GM23248 (cell line): ENCODE results near the gene PCDH1. TPM values are rescaled to one million over a fixed set of nuclear protein-coding genes. Genes with fewer than 3 reads are reported as not detected.

Source experiments
- DNase-seq: peaks from one replicate; pipeline ENCODE4 v3.0.0-alpha.2; 2015
- H2AFZ ChIP-seq: fragments of 200-600 bp; sonication (generic); 2 replicates; pipeline ENCODE4 v1.6.1; 2016; ENCODE audit warnings: antibody characterized with exemption
- H3F3A ChIP-seq: fragments of 200-600 bp; sonication (generic); 2 replicates; pipeline ENCODE4 v1.6.1; 2016; ENCODE audit warnings: mild to moderate bottlenecking, antibody characterized with exemption, mixed run types; ENCODE audit not compliant: insufficient read depth
- H3K27ac ChIP-seq: fragments of 200-600 bp; sonication (generic); 2 replicates; pipeline ENCODE4 v1.5.1; 2016; ENCODE audit warnings: mild to moderate bottlenecking
- H3K27me3 ChIP-seq: fragments of 200-600 bp; sonication (generic); replicated peaks from 2 replicates; pipeline ENCODE4 v1.6.1; 2016; ENCODE audit warnings: mild to moderate bottlenecking; ENCODE audit not compliant: insufficient read depth
- H3K36me3 ChIP-seq: fragments of 200-600 bp; sonication (generic); 2 replicates; pipeline ENCODE4 v1.6.1; 2016; ENCODE audit warnings: low read depth, mild to moderate bottlenecking
- H3K4me1 ChIP-seq: fragments of 200-600 bp; sonication (generic); 2 replicates; pipeline ENCODE4 v1.6.1; 2016; ENCODE audit warnings: mild to moderate bottlenecking; ENCODE audit not compliant: insufficient read depth
- H3K4me2 ChIP-seq: fragments of 200-600 bp; sonication (generic); one replicate; pipeline ENCODE4 v1.6.1; 2016; ENCODE audit warnings: mild to moderate bottlenecking; ENCODE audit not compliant: unreplicated experiment
- H3K4me3 ChIP-seq: fragments of 200-600 bp; sonication (generic); 2 replicates; pipeline ENCODE4 v1.5.1; 2016; ENCODE audit warnings: mild to moderate bottlenecking
- H3K79me2 ChIP-seq: fragments of 200-600 bp; sonication (generic); 2 replicates; pipeline ENCODE4 v1.6.1; 2016; ENCODE audit warnings: mild to moderate bottlenecking; ENCODE audit not compliant: insufficient read depth
- H3K9ac ChIP-seq: fragments of 200-600 bp; sonication (generic); 2 replicates; pipeline ENCODE4 v1.6.1; 2016; ENCODE audit warnings: mild to moderate bottlenecking
- H3K9me2 ChIP-seq: fragments of 200-600 bp; sonication (generic); 2 replicates; pipeline ENCODE4 v1.6.1; 2016; ENCODE audit warnings: mixed run types, mild to moderate bottlenecking, moderate library complexity; ENCODE audit not compliant: insufficient read depth
- H3K9me3 ChIP-seq: fragments of 200-600 bp; sonication (generic); one replicate; pipeline ENCODE4 v1.6.1; 2017; ENCODE audit warnings: low read depth
- H4K20me1 ChIP-seq: fragments of 200-600 bp; sonication (generic); 2 replicates; pipeline ENCODE4 v1.6.0; 2016; ENCODE audit not compliant: insufficient read depth
- EZH2 ChIP-seq: fragments of 200-600 bp; sonication (generic); IDR thresholded peaks from 2 replicates; pipeline ENCODE4 v1.6.1; 2018; ENCODE audit warnings: antibody characterized with exemption, mild to moderate bottlenecking; ENCODE audit not compliant: insufficient read depth, poor library complexity, severe bottlenecking
- EZH2phosphoT487 ChIP-seq: fragments of 200-600 bp; sonication (generic); IDR thresholded peaks from 2 replicates; pipeline ENCODE4 v1.6.1; 2018; ENCODE audit warnings: antibody characterized with exemption, moderate library complexity, mild to moderate bottlenecking, low read depth; ENCODE audit not compliant: insufficient read depth
- WGBS, 2 experiments: methylation state at CpG; one replicate each; pipeline ENCODE4 v1.1.6; 2015 to 2017; ENCODE audit warnings: low lambda C conversion rate in 2 of 2, low coverage in 1 of 2; ENCODE audit errors: missing lambda C conversion rate in 2 of 2; 5-methylcytosine and 5-hydroxymethylcytosine counted together
- in situ Hi-C: fragments of 300-500 bp; cut with MboI; formaldehyde crosslinking; loops from 2 replicates; pipeline ENCODE4 v1.15.0; 2020
- polyA plus RNA-seq: library from polyadenylated mRNA; unstranded; fragments of >200 nt; fragmentation: Nextera tagmentation; extraction: Ambion mirVana; gene quantifications from 2 replicates; pipeline ENCODE4 v1.2.1, GENCODE V29; 2016
- total RNA-seq: library from RNA; depleted of rRNA; stranded (reverse); fragments of >200 nt; shearing (Covaris generic); gene quantifications from 2 replicates; pipeline ENCODE4 v1.2.3, GENCODE V29; 2014

PCDH1 gene
- total and polyA plus RNA-seq, 2 experiments from 2014 or later: 1.6 to 3.5 TPM

DNA sequence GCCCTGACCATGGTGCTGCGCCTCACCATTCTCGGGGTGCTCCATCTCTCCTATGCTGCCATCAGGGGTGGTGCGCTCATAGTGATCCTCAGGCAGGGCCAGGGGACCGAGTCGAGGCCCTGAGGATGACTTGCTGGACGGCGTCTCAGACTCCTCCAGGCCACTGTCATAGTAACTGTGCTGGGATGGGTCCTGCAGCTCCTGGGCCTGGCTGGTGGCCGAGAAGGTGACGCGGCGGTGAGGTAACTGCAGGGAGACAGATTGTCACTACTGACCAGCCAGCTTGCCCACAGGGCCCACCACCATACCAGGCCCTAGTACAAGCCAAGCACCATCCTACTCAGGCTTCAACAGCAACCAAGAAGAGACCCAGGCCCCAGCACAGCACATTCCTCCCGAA lies 21.0 kb downstream of the PCDH1 start:
- no peak overlapping the region for H3K4me2 ChIP-seq
- no peak for TF ChIP-seq EZH2
- no peak for TF ChIP-seq EZH2phosphoT487
- no peak overlapping the region for H3K9ac ChIP-seq
- 86 to 88% methylated on average over 12 of the region's 12 CpGs for WGBS, 2 experiments
- no peak for DNase-seq
- H3K4me1 ChIP-seq: no peaks in the 10 kb centered on the region
- H4K20me1 ChIP-seq: no peaks in the 10 kb centered on the region
- in situ Hi-C loops: no loop called here
- no peaks in the 10 kb centered on the region for H3K36me3 ChIP-seq
- no peak overlapping the region for H2AFZ ChIP-seq
- H3K79me2 ChIP-seq: no peaks in the 10 kb centered on the region
- H3K9me2 ChIP-seq: no peaks in the 10 kb centered on the region
- no peak overlapping the region for H3K27ac ChIP-seq
- H3K4me3 ChIP-seq: no peak overlapping the region
- H3F3A ChIP-seq: no peaks in the 10 kb centered on the region
- H3K9me3 ChIP-seq: no peaks in the 10 kb centered on the region
- peaks cover 5% of the 10 kb centered on the region; the same call in 1 of the 2 replicates for H3K27me3 ChIP-seq

DNA sequence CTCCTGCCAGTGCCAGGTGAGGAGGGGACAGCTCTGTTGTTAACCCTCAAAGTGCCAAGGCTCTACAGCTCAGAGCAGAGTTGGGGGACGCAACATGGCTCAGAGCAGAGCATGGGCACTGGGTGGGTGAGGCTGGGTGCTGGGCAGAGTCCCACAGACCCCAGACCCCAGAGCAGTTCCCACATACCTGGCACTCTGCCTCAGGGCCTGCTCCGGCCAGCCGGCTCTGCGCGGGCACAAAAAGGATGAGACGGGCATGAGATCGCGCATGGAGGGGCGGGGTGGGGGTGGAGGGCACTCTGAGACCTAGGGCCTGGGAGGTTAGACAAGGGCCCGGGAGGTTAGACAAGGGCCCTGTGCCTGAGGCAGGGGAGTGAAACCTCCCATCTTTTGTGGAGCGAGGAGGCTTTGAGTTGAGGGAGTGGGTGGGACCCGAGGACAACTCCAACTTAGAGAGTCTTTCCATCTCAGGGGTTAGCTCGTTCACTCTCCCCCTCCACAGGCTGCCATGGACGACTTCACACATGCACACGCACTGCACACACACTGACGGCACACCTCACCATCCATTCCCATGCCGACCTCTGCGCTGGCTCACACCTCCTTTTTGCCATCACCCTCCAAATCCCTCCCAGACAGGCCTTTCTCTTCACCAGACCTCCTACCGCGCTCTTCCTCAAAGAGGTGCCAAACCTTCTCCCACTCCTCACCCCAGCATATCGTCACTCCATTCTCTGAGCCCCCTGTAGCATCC lies 22.0 kb downstream of the PCDH1 start:
- Histone ChIP-seq H3K79me2 (no peaks in the 10 kb centered on the region), H3K36me3 (no peaks in the 10 kb centered on the region), H3K9me3 (no peaks in the 10 kb centered on the region), H3K27me3 (no peaks in the 10 kb centered on the region; the same call in 1 of the 2 replicates), H4K20me1 (no peaks in the 10 kb centered on the region), H3F3A (no peaks in the 10 kb centered on the region), H2AFZ (no peak overlapping the region), H3K4me3 (no peak overlapping the region), H3K4me2 (no peak overlapping the region), H3K9me2 (no peaks in the 10 kb centered on the region), H3K27ac (no peak overlapping the region), H3K9ac (no peak overlapping the region), H3K4me1 (no peaks in the 10 kb centered on the region)
- 75 to 78% methylated on average over 13 to 21 of the region's 21 CpGs for WGBS, 2 experiments
- no peak for DNase-seq
- TF ChIP-seq EZH2phosphoT487 (no peak), EZH2 (no peak)
- in situ Hi-C loops: no loop called here

DNA sequence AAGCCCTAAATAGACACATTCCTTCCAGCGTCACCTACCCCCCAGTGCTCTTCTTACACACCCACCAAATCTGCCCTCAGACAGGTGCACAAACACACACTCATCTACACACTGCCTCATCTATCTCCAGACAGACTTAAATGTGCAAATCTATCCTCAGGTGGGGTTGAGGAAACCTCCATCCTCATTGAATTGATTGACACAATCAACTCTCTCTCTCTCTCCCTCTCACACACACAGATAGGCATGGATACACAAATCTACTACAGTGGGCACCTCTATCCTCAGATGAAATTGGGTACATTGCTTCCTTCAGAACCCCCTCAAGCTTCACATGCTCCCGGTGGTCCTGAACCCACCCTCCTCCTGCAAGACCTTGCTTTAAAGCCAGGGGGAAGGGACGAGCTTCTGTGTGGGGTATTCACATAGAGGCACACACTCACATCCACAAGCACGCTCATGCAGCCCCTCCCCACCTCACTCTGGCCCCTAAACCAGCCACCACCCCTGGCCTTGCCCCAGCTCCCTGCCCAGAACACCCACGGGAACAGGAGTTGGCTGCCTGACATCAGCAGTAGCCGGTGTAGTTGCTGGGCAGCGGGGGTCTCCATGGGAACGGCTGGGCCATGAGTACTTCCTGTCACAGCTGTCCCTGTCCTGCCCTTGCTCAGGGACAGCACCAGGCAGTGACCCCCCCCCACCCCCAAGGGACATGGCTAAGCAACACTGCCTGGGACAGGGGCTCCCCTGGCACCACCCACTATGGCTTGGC lies 22.8 kb downstream of the PCDH1 start:
- no peak overlapping the region for H3K4me2 ChIP-seq
- 11 to 14% methylated on average over 7 to 8 of the region's 8 CpGs for WGBS, 2 experiments
- H3K4me3 ChIP-seq: no peak overlapping the region
- no peaks in the 10 kb centered on the region for H3K9me2 ChIP-seq
- H3K79me2 ChIP-seq: no peaks in the 10 kb centered on the region
- in situ Hi-C loops: no loop called here
- H2AFZ ChIP-seq: no peak overlapping the region
- peak; percentile 20 for DNase-seq
- no peaks in the 10 kb centered on the region for H4K20me1 ChIP-seq
- no peaks in the 10 kb centered on the region for H3K4me1 ChIP-seq
- H3K9me3 ChIP-seq: no peaks in the 10 kb centered on the region
- H3K27ac ChIP-seq: no peak overlapping the region
- no peak for TF ChIP-seq EZH2phosphoT487
- no peak for TF ChIP-seq EZH2
- H3F3A ChIP-seq: no peaks in the 10 kb centered on the region
- H3K36me3 ChIP-seq: no peaks in the 10 kb centered on the region
- no peaks in the 10 kb centered on the region; the same call in 1 of the 2 replicates for H3K27me3 ChIP-seq
- no peak overlapping the region for H3K9ac ChIP-seq

DNA sequence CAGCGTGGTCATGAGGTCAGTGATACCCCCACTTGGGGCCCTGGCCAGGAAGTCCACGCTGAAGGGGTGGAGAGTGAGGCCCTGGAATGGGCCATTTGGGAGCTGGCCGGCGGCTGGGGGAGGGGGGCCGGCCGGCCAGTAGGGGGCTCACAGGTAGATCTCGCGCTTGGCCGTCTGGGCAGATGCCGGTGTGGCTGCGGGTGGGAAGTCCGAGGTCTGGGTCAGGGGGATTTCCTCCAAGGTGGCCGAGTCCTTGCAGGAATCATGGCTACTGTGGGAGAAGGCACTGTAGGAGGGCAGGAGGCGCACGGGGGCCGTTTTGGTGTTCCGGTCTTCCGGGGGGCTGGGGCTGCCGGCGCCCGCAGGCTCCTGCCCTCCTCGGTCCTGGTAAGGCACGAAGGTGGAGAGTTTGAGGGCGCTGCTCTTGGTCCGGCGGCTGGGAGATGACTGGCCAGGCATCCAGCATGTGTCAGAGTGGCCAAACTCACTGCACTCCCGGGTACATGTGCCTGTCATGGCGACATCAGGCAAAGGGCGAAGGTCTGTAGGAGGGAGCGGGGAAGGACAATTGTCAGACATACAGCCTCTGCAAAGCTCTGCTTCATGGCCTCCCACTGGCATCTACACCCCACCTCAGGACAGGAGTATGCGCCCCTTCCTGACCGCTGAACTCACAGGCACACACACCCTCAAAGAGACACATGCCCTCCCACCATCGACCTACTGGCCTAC lies 24.1 kb downstream of the PCDH1 start:
- no peak for DNase-seq
- no peak overlapping the region for H3K4me2 ChIP-seq
- peaks cover 1% of the 10 kb centered on the region; the same call in 1 of the 2 replicates for H3K4me1 ChIP-seq
- H3F3A ChIP-seq: peaks cover under 1% of the 10 kb centered on the region; the same call in 1 of the 2 replicates
- H3K9ac ChIP-seq: no peak overlapping the region
- no peak overlapping the region for H3K27ac ChIP-seq
- WGBS, 2 experiments: 59 to 83% methylated on average over 16 to 31 of the region's 33 CpGs
- no peak for TF ChIP-seq EZH2
- TF ChIP-seq EZH2phosphoT487: no peak
- no peaks in the 10 kb centered on the region for H3K9me2 ChIP-seq
- H4K20me1 ChIP-seq: no peaks in the 10 kb centered on the region
- H3K79me2 ChIP-seq: no peaks in the 10 kb centered on the region
- H2AFZ ChIP-seq: no peak overlapping the region
- no peaks in the 10 kb centered on the region for H3K9me3 ChIP-seq
- no peak overlapping the region for H3K4me3 ChIP-seq
- H3K36me3 ChIP-seq: no peaks in the 10 kb centered on the region
- in situ Hi-C loops: no loop called here
- H3K27me3 ChIP-seq: no peaks in the 10 kb centered on the region
